NCI-H82 treated with DMSO at 0.1 percent for 48 hours (cell line): Measurements from ENCODE around the gene UBE2M.

ENCODE experiments used
- DNase-seq: peaks from one replicate; lab custom pipeline; 2025; ENCODE audit not compliant: unreplicated experiment; lab: John Stamatoyannopoulos, UW

The UBE2M gene

DNA sequence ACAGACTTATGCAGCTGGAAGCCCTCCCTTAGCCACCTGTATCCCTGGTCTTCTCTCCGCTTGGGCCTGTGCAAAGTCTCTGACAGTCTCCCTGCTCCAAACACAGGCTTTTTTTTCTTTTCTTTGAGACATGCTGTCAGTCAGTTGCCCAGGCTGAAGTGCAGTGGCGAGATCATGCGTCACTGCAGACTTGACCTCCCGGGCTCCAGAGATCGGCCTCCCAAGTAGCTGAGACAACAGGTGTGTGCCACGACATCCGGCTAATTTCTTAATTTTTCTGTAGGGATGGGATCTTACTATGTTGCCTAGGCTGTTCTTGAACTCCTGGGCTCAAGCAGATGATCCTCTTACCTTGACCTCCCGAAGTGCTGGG lies 13.2 kb upstream of the UBE2M start:
- no peak for DNase-seq

GRCh38 chr19:58570770-58571574 lies 12.6 kb upstream of the UBE2M start:
- no peak for DNase-seq

GRCh38 chr19:58569943-58570670 lies 11.7 kb upstream of the UBE2M start:
- no peak for DNase-seq

DNA sequence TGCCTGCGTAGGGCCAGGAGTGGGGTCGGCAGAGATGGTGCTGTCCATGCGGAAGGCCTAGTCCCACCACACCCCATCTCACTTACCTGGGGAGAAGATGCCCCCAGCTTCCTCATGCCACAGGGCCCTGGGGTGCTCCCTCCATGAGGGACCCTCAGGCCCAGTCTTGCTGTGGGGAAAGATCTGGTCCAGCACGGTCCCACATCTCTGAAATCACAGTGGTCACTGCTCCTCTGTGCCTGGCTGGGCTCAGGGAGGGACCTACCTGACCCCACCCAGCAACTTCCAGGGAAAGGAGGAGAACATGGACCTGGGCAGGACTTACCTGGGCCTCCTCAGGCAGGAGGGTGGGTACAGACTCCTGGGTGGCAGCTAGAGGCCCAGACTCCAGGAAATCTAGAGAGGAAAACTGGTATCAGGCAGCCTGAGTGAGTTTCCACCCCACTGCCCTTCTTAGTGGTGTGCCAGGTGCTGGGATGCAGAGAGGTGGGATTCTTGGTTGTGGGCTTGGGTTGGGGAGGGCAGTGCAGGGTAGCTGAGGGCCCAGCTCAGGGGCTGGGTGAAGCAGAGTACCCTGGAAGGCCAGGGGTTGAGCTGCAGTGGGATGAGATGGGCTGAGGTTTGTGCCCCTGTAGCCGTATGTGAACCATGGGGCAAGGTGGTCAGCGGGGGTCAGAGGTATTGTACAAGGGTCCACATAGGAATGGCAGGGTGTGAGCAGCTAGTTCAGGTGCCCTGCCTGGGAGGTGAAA lies 11.0 kb upstream of the UBE2M start:
- no peak for DNase-seq

- DNase-seq = no peak
Observed at GRCh38 chr19:58568453-58569130, 10.2 kb upstream of the UBE2M start.

- DNase-seq = no peak
Observed at GRCh38 chr19:58566989-58567388, 8.6 kb upstream of the UBE2M start.

GRCh38 chr19:58563823-58564222 lies 5.4 kb upstream of the UBE2M start:
- DNase-seq = no peak

DNA sequence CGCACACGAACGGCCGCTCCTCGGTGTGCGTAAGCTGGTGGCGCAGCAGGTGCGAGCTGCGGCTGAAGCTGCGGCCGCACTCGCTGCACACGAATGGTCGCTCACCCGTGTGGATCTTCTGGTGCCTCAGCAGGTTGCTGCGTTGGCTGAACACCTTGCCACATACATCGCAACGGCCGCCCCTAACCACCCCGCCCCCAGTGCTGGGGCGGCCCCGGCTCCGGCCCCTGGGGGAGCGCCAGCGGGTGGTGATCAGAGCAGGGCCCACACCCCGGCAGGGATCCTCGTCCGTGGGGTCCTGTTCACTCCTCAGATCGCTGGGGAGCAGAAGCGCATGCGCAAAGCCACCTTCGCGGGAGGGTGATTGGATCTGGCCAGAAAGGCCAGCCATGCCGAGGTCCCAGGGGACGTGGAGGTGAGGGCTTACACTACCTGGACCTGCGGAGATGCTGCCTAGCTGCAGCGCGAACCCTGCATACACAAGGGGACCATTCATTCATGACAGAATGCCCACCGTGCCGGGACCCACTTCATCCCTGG lies 4.7 kb upstream of the UBE2M start:
- DNase-seq = no peak

- DNase-seq = no peak
Observed at GRCh38 chr19:58562122-58563033, 4.0 kb upstream of the UBE2M start.

- DNase-seq = no peak
Observed at GRCh38 chr19:58561373-58562121, 3.1 kb upstream of the UBE2M start.

DNA sequence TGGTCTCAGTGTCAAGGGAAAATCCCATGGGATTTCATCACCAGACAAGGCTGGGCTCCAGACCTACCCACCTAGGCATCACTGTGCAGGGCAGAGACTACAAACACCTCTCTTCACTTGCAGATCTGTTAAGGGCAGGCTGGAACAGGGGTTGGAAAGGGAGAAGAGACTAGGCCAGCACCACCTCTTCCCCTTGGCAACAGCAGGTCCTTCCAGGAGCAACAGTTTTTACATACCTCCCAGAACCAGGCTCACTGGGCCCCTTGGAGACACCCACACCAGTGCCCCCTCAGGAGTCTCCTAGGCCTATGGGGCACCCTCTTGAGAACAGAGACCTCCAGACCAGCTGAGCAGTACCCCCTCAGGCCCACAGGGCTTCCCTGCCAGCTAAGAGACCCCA lies 2.5 kb upstream of the UBE2M start:
- DNase-seq = no peak

- no peak for DNase-seq
Observed at GRCh38 chr19:58560007-58560887, 1.8 kb upstream of the UBE2M start.

GRCh38 chr19:58559275-58560006 lies 1.0 kb upstream of the UBE2M start:
- no peak for DNase-seq

- DNase-seq = no peak
Observed at GRCh38 chr19:58558623-58559274, 338 bp upstream of the UBE2M start.

- no peak for DNase-seq
Observed at GRCh38 chr19:58557221-58558065, 968 bp downstream of the UBE2M start.

- DNase-seq = no peak
Observed at GRCh38 chr19:58556622-58557220, 1.7 kb downstream of the UBE2M start.
